Neural crest cell (in vitro differentiated cells): ENCODE measurements around the gene TGM1. TPM values are rescaled to one million over a fixed set of nuclear protein-coding genes. Genes with fewer than 3 reads are reported as not detected.

ENCODE experiments used
- DNase-seq: peaks from one replicate; pipeline ENCODE4 v3.0.0; 2021; ENCODE audit warnings: low read depth, mixed read lengths, low spot score
- H3K27ac Mint-ChIP-seq: one replicate; pipeline ENCODE4 v1.8.0; 2021; ENCODE audit warnings: mild to moderate bottlenecking, mixed read lengths; ENCODE audit not compliant: unreplicated experiment
- H3K27me3 Mint-ChIP-seq: 2 replicates; pipeline ENCODE4 v1.8.0; 2021; ENCODE audit warnings: low read depth, mild to moderate bottlenecking, mixed read lengths
- H3K36me3 Mint-ChIP-seq: 2 replicates; pipeline ENCODE4 v1.8.0; 2021; ENCODE audit warnings: low read depth, mild to moderate bottlenecking, mixed read lengths
- H3K4me1 Mint-ChIP-seq: 2 replicates; pipeline ENCODE4 v1.8.0; 2021; ENCODE audit warnings: mixed read lengths
- H3K4me3 Mint-ChIP-seq: one replicate; pipeline ENCODE4 v1.8.0; 2021; ENCODE audit warnings: mild to moderate bottlenecking, mixed read lengths
- H3K9me3 Mint-ChIP-seq: 2 replicates; pipeline ENCODE4 v1.8.0; 2021; ENCODE audit warnings: mixed read lengths
- total RNA-seq: library from RNA; stranded (reverse); gene quantifications from 2 replicates; pipeline ENCODE4 v1.2.1, GENCODE V29; 2021
- TF ChIP-seq, protein P1 (sequence below): fragments of 200-600 bp; sonication (generic); conservative IDR thresholded peaks from 2 replicates; pipeline ENCODE4 v1.5.0; 2021; ENCODE audit warnings: antibody characterized with exemption, mild to moderate bottlenecking

The TGM1 gene
- total RNA-seq, 1 donor from 2014 or later = 4.5 TPM

DNA sequence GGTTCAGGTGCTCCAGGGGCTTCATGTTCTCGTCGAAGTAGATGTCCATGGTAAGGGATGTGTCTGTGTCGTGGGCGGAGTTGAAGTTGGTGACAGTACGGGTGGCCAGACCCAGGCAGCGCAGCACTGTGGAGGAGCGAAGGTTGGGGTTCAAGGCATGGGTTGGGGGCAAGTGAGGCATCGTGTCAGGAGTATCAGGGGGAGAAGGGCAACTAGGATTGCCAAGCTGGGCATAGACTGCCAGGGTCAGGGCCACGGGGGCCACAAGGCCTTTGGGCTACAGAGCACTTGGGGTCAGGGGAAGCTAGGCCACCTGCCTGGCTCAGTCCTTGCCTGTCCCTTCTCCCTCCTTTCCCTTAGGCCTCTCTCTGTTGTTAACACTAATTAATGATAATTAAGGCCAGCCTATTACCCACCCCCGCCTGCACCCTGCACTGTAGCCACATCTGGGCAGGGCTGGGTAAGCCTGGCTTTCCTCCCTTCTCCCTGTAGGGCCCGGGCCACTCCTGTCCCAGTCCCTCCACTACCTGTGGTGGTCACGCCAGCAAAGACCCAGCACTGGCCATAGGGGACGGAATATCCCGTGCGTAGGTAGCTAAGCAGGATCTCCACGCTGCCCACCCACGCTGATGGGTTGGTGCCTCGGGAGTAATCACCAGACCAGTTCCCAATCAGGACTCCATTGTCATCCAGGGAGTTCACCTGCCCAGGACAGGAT lies 4.3 kb downstream of the TGM1 start:
- no peaks in the 10 kb centered on the region for H3K27me3 Mint-ChIP-seq
- DNase-seq = no peak
- H3K27ac Mint-ChIP-seq = no peak overlapping the region
- H3K9me3 Mint-ChIP-seq = no peaks in the 10 kb centered on the region
- H3K4me1 Mint-ChIP-seq = no peaks in the 10 kb centered on the region
- H3K36me3 Mint-ChIP-seq = no peaks in the 10 kb centered on the region
- TF ChIP-seq, protein P1, sequence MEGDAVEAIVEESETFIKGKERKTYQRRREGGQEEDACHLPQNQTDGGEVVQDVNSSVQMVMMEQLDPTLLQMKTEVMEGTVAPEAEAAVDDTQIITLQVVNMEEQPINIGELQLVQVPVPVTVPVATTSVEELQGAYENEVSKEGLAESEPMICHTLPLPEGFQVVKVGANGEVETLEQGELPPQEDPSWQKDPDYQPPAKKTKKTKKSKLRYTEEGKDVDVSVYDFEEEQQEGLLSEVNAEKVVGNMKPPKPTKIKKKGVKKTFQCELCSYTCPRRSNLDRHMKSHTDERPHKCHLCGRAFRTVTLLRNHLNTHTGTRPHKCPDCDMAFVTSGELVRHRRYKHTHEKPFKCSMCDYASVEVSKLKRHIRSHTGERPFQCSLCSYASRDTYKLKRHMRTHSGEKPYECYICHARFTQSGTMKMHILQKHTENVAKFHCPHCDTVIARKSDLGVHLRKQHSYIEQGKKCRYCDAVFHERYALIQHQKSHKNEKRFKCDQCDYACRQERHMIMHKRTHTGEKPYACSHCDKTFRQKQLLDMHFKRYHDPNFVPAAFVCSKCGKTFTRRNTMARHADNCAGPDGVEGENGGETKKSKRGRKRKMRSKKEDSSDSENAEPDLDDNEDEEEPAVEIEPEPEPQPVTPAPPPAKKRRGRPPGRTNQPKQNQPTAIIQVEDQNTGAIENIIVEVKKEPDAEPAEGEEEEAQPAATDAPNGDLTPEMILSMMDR = no peak
- no peak overlapping the region for H3K4me3 Mint-ChIP-seq

DNA sequence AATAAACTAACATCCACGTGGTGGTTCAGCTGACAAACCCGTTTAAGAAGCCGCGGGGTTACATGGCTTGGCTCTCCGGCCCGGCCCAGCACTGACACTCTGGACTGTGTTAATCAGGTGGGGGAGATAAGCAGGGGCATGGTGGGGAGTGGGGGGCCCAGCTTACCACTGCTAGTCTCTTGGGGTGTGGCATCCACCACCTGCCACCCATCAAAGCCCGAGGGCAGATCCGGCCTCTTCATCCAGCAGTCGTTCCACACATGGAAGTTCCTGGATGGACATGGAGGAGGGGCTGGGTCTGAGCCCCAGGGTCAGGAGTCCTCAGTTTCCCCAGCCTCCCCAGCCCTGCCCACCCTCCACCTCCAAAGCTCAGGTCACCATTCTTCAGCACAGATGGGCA lies 4.9 kb downstream of the TGM1 start:
- DNase-seq = no peak
- no peak overlapping the region for H3K27ac Mint-ChIP-seq
- H3K4me3 Mint-ChIP-seq = no peak overlapping the region
- H3K9me3 Mint-ChIP-seq = no peaks in the 10 kb centered on the region
- TF ChIP-seq, protein P1 = no peak
- no peaks in the 10 kb centered on the region for H3K4me1 Mint-ChIP-seq
- H3K36me3 Mint-ChIP-seq = no peaks in the 10 kb centered on the region
- H3K27me3 Mint-ChIP-seq = no peaks in the 10 kb centered on the region

DNA sequence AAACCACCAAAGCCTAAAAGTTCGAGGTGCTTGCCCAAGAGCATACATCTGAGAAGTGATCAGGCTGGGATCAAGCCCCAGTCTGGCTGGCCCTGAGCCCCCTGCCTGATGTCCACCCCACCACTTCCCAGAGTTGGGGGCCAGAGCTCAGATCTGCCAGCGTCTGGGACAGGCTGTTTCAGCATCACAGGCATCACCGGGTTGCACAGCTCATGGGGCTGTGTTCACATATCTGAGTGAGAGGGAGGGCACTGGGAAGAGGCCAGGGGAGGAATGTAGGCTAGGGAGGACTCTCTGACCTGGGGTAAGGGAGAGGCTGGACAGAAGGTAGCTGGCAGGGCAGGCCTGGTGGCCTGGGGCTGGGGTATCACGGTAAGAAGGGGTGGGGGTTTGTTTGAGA lies 6.0 kb downstream of the TGM1 start:
- DNase-seq = no peak
- Mint-ChIP-seq H3K27ac (no peak overlapping the region), H3K4me1 (no peaks in the 10 kb centered on the region), H3K27me3 (no peaks in the 10 kb centered on the region), H3K36me3 (no peaks in the 10 kb centered on the region), H3K4me3 (no peak overlapping the region), H3K9me3 (no peaks in the 10 kb centered on the region)
- TF ChIP-seq, protein P1 = no peak

DNA sequence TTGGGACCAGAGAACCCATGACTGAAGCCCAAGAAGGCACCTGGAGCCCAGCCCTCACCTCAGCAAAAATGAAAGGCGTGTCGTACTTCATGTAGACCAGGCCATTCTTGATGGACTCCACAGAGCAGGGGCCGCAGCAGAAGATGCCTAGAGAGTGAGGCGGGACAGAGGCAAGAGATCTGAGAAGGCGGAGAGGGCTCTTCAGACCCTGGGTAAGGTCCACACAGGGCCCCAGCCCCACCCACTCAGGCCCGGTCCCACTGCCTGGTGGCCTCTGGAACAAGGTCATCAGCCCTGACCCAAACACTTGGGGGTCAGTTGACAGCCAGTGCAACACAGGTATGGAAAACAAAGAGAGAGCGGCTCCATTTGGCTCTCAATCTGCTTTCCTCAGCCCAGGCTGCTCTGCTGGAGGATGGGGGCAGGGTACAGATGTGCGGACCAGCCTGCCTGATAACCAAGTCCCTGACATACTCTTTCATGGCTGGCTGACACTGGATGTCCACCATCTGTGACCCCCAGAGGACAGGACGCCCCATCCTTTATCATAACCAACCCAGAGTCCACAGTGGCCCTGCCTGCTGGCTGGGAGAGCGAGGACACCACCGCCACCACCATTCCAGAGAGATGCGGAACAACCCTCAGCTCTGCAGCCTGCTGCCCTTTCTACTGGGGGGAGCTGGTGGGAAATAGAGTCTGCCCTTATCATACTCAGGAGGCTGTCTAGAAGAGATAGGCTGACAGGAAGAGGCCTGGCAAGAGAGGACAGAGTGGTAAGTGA lies 6.9 kb downstream of the TGM1 start:
- DNase-seq = no peak
- H3K4me3 Mint-ChIP-seq = no peak overlapping the region

DNA sequence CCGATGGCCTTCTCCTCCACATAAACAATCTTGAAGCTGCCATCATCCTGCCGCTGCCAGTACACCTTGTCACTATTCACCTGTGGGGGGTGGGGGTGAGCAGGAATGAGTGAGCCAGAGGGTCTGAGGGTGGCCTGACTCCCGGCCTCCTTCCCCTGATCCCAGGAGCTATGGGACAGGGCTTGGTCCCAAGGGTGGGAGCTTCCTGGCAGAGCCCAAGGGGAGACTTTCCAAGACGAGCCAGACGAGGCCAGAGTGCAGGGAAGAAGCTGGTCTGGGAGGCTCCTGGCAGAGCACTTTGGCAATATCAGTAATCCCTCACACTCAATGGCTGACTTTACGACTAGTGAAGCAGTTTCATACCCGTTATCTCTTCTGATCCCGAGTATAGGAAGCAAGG lies 7.5 kb downstream of the TGM1 start:
- Mint-ChIP-seq H3K27ac (no peak overlapping the region), H3K4me3 (no peak overlapping the region), H3K36me3 (no peaks in the 10 kb centered on the region), H3K27me3 (no peaks in the 10 kb centered on the region), H3K9me3 (no peaks in the 10 kb centered on the region), H3K4me1 (no peaks in the 10 kb centered on the region)
- no peak for DNase-seq
- TF ChIP-seq, protein P1 = no peak

More for the DNA sequence above, 6.9 kb downstream of the TGM1 start:
- Mint-ChIP-seq H3K4me1 (no peaks in the 10 kb centered on the region), H3K27me3 (no peaks in the 10 kb centered on the region), H3K27ac (no peak overlapping the region), H3K9me3 (no peaks in the 10 kb centered on the region), H3K36me3 (no peaks in the 10 kb centered on the region)
- TF ChIP-seq, protein P1 = no peak
